ENCODE results near the gene ERMAP. TPM values are rescaled to one million over a fixed set of nuclear protein-coding genes. Genes with fewer than 3 reads are reported as not detected.
"Not testable (repeated sequence)": the region's sequence is repeated elsewhere in the genome, so short reads cannot be mapped to it uniquely, and the experiment has no call there.

The ERMAP gene
- total RNA-seq, 4 donors from 2014 or later = 12.5 to 30.7 (median 14.1) TPM

DNA sequence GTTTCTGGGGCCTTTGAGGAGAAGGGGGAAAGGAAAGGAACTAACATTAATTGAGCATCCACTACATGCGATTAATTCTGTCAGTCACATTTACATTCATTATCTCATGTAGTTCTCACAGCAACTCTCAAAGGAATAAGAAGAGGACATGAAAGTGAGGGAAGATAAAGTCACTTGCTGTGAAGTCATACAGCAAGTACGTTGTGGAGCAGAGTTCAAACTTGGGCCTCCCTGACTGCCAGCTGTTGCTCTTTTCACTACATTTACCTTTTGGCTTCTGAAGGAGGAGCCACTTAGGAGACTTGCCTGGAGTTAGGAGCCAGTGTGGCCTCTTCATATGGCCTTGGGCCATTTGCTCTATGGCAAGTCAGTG is 35.7 kb downstream of the ERMAP start:
- Histone ChIP-seq H3K9me3 (no peaks in the 10 kb centered on the region), H3K27ac (no peak overlapping the region), H3K4me3 (no peak overlapping the region), H3K4me1 (peaks cover under 1 to 5% (median 2%) of the 10 kb centered on the region in 4 donors), H3K36me3 (peaks cover 0 to 12% (median 2%) of the 10 kb centered on the region in 4 donors), H3K27me3 (no peaks in the 10 kb centered on the region)
- 37 to 44% methylated on average over 2 of the region's 2 CpGs for WGBS, 2 donors (ENCODE audit: low coverage in 1 of 2)
- no peak for DNase-seq
- in situ Hi-C loops (cut with MboI; ENCODE audit: low pct_ligation_motif_present in 1 of 4, low pct_unique_long_range_greater_than_20kb in 1 of 4, low sequenced_read_pairs in 3 of 4) = no loop called here
- TF ChIP-seq, protein P1, sequence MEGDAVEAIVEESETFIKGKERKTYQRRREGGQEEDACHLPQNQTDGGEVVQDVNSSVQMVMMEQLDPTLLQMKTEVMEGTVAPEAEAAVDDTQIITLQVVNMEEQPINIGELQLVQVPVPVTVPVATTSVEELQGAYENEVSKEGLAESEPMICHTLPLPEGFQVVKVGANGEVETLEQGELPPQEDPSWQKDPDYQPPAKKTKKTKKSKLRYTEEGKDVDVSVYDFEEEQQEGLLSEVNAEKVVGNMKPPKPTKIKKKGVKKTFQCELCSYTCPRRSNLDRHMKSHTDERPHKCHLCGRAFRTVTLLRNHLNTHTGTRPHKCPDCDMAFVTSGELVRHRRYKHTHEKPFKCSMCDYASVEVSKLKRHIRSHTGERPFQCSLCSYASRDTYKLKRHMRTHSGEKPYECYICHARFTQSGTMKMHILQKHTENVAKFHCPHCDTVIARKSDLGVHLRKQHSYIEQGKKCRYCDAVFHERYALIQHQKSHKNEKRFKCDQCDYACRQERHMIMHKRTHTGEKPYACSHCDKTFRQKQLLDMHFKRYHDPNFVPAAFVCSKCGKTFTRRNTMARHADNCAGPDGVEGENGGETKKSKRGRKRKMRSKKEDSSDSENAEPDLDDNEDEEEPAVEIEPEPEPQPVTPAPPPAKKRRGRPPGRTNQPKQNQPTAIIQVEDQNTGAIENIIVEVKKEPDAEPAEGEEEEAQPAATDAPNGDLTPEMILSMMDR (IDR thresholded peaks at IDR 0.05) = no peak
- TF ChIP-seq EP300 (IDR thresholded peaks at IDR 0.05; ENCODE audit: low read depth) (no peak), POLR2AphosphoS5 (IDR thresholded peaks at IDR 0.05) (no peak), POLR2A (IDR thresholded peaks at IDR 0.05) (no peak)
- intact Hi-C loops (cut with DNase I; ENCODE audit: low total_unique reads) = no loop called here

DNA sequence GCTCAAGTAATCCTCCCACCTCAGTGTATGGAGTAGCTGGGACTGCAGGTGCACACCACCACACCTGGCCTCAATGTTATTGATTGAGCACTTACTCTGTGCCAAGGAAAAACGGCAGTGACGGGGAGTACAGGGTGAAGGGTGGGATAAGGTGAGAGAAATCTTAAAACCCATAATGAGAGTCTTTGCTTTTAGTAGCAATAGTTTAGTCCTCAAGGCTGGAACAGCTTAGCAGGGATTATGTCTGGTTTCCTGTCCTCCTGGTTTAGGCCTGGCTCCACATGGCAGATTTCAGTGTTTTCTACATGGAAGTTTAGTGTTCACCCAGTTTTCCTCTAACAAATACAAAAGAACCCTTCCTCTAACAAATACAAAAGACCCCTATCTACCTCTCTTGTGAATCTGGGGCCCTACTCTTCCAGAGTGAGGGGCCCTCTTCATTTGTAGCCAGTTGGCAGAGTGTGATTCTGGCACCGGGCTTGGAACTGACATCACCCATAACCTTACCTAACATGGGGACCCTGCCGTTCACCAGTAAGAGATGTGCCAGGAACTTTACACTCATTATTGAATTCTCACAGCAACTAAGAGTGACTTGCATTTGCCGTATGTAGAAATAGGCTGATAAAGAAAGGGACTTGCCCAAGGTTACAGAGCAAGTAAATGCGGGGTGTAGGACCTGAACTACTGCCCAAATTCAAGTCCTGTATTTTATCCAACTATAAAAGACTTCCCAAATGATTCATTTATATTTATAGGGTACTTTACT is 36.4 kb downstream of the ERMAP start:
- in situ Hi-C loops (cut with MboI; ENCODE audit: low pct_ligation_motif_present in 1 of 4, low pct_unique_long_range_greater_than_20kb in 1 of 4, low sequenced_read_pairs in 3 of 4) = no loop called here
- Histone ChIP-seq H3K9me3 (no peaks in the 10 kb centered on the region), H3K4me3 (no peak overlapping the region), H3K27ac (no peak overlapping the region), H3K4me1 (no peaks in the 10 kb centered on the region), H3K36me3 (peaks cover 0 to 12% (median 2%) of the 10 kb centered on the region in 4 donors), H3K27me3 (no peaks in the 10 kb centered on the region)
- 72 to 86% methylated on average over 6 of the region's 6 CpGs for WGBS, 2 donors (ENCODE audit: low coverage in 1 of 2)
- TF ChIP-seq EP300 (IDR thresholded peaks at IDR 0.05; ENCODE audit: low read depth) = no peak
- no peak for DNase-seq
- intact Hi-C loops (cut with DNase I; ENCODE audit: low total_unique reads) = no loop called here

DNA sequence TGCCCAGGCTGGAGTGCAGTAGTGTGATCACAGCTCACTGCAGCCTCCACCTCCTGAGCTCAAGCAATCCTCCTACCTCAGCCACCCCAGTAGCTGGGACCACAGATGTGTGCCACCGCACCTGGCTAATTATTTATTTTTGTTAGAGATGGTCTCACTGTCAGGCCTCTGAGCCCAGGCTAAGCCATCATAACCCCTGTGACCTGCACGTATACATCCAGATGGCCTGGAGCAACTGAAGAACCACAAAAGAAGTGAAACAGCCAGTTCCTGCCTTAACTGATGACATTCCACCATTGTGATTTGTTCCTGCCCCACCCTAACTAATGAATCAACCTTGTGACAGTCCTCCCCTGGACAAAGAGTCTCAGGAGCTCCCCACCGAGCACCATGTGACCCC is 39.6 kb downstream of the ERMAP start:
- DNase-seq; H3K4me3 ChIP-seq; H3K4me1 ChIP-seq; intact Hi-C loops (cut with DNase I; ENCODE audit: low total_unique reads); H3K27ac ChIP-seq; in situ Hi-C loops (cut with MboI; ENCODE audit: low pct_ligation_motif_present in 1 of 4, low pct_unique_long_range_greater_than_20kb in 1 of 4, low sequenced_read_pairs in 3 of 4); H3K36me3 ChIP-seq; H3K9me3 ChIP-seq: not testable (repeated sequence)
- 63 to 85% methylated on average over 1 to 3 of the region's 3 CpGs for WGBS, 2 donors (ENCODE audit: low coverage in 1 of 2)
- peaks cover 12% of the 10 kb centered on the region for H3K27me3 ChIP-seq

DNA sequence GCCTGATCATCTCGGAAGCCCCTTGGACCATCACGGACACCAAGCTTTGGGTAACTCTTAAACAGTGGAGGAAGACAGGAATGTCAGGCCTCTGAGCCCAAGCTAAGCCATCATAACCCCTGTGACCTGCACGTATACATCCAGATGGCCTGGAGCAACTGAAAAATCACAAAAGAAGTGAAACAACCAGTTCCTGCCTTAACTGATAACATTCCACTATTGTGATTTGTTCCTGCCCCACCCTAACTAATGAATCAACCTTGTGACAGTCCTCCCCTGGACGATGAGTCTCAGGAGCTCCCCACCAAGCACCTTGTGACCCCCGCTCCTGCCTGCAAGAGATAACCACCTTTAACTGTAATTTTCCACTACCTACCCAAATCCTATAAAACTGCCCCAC is 42.4 kb downstream of the ERMAP start:
- 85% methylated on average over 5 of the region's 5 CpGs; no CpG with 5 or more reads in 1 of the 2 donors for WGBS, 2 donors (ENCODE audit: low coverage in 1 of 2)
- intact Hi-C loops (cut with DNase I; ENCODE audit: low total_unique reads) = not testable (repeated sequence)

DNA sequence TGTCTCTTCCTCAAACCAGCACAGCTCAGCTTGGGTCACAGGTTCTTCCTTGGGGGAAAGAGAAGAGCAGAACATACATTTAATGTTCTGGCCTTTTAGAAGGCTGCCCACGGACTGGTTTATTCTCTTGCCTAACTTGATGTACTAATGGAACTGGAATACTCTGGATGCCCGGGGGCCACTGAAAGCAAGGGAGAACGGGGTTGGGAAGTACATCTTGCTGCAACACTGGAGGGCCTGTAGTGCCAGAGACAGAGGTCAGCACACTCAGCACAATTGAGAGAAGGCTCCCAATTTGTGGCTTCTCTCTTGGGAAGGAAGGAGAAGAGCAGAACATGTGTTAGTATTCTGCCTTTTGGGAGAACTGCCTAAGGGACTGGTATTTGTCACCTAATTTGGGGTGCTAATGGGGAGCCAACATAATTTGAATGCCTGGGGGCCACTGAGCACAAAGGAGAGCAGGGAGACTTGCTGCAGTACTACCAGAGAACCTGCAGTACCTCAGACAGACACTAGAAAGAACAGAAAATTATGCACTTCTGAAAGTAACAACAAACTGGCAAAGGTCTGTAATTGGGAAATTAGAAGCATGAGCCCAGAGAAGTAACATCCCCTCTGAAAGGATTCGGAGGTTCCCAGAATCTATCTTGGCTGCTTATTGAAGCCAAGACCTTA is 43.6 kb downstream of the ERMAP start:
- Histone ChIP-seq H3K27ac (no peak overlapping the region), H3K4me3 (no peak overlapping the region), H3K27me3 (peaks cover 18% of the 10 kb centered on the region), H3K4me1 (no peaks in the 10 kb centered on the region), H3K9me3 (no peaks in the 10 kb centered on the region), H3K36me3 (no peaks in the 10 kb centered on the region)
- DNase-seq = no peak
- in situ Hi-C loops (cut with MboI; ENCODE audit: low pct_ligation_motif_present in 1 of 4, low pct_unique_long_range_greater_than_20kb in 1 of 4, low sequenced_read_pairs in 3 of 4) (no loop called here), intact Hi-C loops (cut with DNase I; ENCODE audit: low total_unique reads) (no loop called here)
- TF ChIP-seq POLR2AphosphoS5 (IDR thresholded peaks at IDR 0.05) = no peak
- TF ChIP-seq, protein P1 (IDR thresholded peaks at IDR 0.05) = no peak
- TF ChIP-seq POLR2A (IDR thresholded peaks at IDR 0.05) = no peak
- TF ChIP-seq EP300 (IDR thresholded peaks at IDR 0.05; ENCODE audit: low read depth) = no peak
- 61% methylated on average over 4 of the region's 4 CpGs for WGBS, 2 donors (ENCODE audit: low coverage in 1 of 2)

More for the DNA sequence above, 42.4 kb downstream of the ERMAP start:
- H3K27ac ChIP-seq; in situ Hi-C loops (cut with MboI; ENCODE audit: low pct_ligation_motif_present in 1 of 4, low pct_unique_long_range_greater_than_20kb in 1 of 4, low sequenced_read_pairs in 3 of 4); DNase-seq; H3K36me3 ChIP-seq; H3K9me3 ChIP-seq; H3K4me1 ChIP-seq; H3K4me3 ChIP-seq: not testable (repeated sequence)
- peaks cover 18% of the 10 kb centered on the region for H3K27me3 ChIP-seq
